ENCODE data around the gene SORBS1. TPM values are rescaled to one million over a fixed set of nuclear protein-coding genes. Genes with fewer than 3 reads are reported as not detected.
A peak's percentile ranks its signal among the peaks of the same experiment; 100 is the strongest.

Gene SORBS1
- total and polyA plus RNA-seq, 2 of the 13 experiments (the other 11 are each of a cell fraction or from before 2014, with no cell fraction given), result 16.8 to 39.8 TPM

DNA sequence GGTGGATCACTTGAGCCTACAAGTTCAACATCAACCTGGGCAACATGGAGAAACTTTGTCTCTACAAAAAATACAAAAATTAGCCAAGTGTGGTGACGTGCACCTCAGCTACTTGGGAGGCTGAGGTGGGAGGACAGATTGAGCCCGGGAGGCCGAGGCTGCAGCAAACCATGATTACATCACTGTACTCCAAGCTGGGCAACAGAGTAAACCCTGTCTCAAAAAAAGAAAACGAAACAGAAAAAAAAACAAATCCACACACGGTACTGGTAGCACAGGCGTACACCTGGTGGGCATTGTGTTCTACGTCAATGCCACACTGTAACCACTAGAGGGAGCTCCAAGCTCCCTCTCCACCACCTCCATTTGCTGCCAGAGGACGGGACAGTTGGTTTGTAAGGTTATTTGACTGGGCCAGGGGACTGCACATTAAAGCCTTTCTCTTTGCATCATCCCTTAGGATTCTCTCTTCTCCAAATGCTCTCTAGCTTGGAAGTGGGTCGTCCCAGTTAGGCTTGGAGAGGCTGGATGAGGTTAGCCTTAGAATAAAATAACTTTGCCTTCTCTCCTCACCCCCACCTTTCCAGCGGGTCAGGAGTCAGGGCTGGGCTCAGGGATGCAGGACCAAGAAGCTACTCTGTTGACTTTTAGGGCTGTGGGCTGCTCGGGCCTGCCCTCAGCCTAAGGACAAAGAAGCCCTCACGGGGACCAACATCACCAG, 130.8 kb downstream of the SORBS1 start (continued):
- TF ChIP-seq, protein P1, sequence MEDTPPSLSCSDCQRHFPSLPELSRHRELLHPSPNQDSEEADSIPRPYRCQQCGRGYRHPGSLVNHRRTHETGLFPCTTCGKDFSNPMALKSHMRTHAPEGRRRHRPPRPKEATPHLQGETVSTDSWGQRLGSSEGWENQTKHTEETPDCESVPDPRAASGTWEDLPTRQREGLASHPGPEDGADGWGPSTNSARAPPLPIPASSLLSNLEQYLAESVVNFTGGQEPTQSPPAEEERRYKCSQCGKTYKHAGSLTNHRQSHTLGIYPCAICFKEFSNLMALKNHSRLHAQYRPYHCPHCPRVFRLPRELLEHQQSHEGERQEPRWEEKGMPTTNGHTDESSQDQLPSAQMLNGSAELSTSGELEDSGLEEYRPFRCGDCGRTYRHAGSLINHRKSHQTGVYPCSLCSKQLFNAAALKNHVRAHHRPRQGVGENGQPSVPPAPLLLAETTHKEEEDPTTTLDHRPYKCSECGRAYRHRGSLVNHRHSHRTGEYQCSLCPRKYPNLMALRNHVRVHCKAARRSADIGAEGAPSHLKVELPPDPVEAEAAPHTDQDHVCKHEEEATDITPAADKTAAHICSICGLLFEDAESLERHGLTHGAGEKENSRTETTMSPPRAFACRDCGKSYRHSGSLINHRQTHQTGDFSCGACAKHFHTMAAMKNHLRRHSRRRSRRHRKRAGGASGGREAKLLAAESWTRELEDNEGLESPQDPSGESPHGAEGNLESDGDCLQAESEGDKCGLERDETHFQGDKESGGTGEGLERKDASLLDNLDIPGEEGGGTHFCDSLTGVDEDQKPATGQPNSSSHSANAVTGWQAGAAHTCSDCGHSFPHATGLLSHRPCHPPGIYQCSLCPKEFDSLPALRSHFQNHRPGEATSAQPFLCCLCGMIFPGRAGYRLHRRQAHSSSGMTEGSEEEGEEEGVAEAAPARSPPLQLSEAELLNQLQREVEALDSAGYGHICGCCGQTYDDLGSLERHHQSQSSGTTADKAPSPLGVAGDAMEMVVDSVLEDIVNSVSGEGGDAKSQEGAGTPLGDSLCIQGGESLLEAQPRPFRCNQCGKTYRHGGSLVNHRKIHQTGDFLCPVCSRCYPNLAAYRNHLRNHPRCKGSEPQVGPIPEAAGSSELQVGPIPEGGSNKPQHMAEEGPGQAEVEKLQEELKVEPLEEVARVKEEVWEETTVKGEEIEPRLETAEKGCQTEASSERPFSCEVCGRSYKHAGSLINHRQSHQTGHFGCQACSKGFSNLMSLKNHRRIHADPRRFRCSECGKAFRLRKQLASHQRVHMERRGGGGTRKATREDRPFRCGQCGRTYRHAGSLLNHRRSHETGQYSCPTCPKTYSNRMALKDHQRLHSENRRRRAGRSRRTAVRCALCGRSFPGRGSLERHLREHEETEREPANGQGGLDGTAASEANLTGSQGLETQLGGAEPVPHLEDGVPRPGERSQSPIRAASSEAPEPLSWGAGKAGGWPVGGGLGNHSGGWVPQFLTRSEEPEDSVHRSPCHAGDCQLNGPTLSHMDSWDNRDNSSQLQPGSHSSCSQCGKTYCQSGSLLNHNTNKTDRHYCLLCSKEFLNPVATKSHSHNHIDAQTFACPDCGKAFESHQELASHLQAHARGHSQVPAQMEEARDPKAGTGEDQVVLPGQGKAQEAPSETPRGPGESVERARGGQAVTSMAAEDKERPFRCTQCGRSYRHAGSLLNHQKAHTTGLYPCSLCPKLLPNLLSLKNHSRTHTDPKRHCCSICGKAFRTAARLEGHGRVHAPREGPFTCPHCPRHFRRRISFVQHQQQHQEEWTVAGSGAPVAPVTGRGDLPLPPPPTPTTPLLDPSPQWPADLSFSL (CRISPR knock-in tag; IDR thresholded peaks at IDR 0.05), result no peak
- TF ChIP-seq KLF6 (CRISPR knock-in tag; IDR thresholded peaks at IDR 0.05) (0 out of 2 replicates have a peak, but pooled peaks have one; percentile 33), SMARCC2 (IDR thresholded peaks at IDR 0.05) (no peak), ZNF430 (CRISPR knock-in tag; IDR thresholded peaks at IDR 0.05) (peak; percentile 43; the same call in 1 of the 2 replicates), ZNF234 (CRISPR knock-in tag; conservative IDR thresholded peaks at IDR 0.05) (no peak), E2F1 (CRISPR knock-in tag; IDR thresholded peaks at IDR 0.05) (no peak), KDM5A (IDR thresholded peaks at IDR 0.05; ENCODE audit: borderline replicate concordance, low read length) (no peak), ZNF570 (CRISPR knock-in tag; IDR thresholded peaks at IDR 0.05; ENCODE audit: borderline replicate concordance) (no peak), PHF21A (CRISPR knock-in tag; IDR thresholded peaks at IDR 0.05) (peak; percentile 25; the same call in 1 of the 2 replicates), ZNF841 (CRISPR knock-in tag; IDR thresholded peaks at IDR 0.05; ENCODE audit: borderline replicate concordance) (no peak), ZNF382 (CRISPR knock-in tag; IDR thresholded peaks at IDR 0.05; ENCODE audit: borderline replicate concordance) (no peak), HNF1B (CRISPR knock-in tag; IDR thresholded peaks at IDR 0.05) (peak; percentile 42; the same call in 1 of the 2 replicates), RAD51 (IDR thresholded peaks at IDR 0.05; ENCODE audit: borderline replicate concordance) (no peak), ZFX (CRISPR knock-in tag; IDR thresholded peaks at IDR 0.05; ENCODE audit: low read depth) (peak; percentile 30; the same call in 1 of the 2 replicates), KDM3A (CRISPR knock-in tag; IDR thresholded peaks at IDR 0.05; ENCODE audit: low read depth) (peak; percentile 39; the same call in 1 of the 2 replicates), ZNF20 (CRISPR knock-in tag; IDR thresholded peaks at IDR 0.05) (no peak), ZKSCAN8 (CRISPR knock-in tag; IDR thresholded peaks at IDR 0.05; ENCODE audit: borderline replicate concordance) (peak; percentile 21; the same call in 1 of the 2 replicates), FLYWCH1 (CRISPR knock-in tag; IDR thresholded peaks at IDR 0.05) (no peak)
- TF ChIP-seq, protein P2, sequence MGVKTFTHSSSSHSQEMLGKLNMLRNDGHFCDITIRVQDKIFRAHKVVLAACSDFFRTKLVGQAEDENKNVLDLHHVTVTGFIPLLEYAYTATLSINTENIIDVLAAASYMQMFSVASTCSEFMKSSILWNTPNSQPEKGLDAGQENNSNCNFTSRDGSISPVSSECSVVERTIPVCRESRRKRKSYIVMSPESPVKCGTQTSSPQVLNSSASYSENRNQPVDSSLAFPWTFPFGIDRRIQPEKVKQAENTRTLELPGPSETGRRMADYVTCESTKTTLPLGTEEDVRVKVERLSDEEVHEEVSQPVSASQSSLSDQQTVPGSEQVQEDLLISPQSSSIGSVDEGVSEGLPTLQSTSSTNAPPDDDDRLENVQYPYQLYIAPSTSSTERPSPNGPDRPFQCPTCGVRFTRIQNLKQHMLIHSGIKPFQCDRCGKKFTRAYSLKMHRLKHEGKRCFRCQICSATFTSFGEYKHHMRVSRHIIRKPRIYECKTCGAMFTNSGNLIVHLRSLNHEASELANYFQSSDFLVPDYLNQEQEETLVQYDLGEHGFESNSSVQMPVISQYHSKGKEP (CRISPR knock-in tag; IDR thresholded peaks at IDR 0.05), result no peak
